Activated T-helper 1 cell treated with anti-CD3 and anti-CD28 coated beads, Interleukin-12 subunit alpha, Interleukin-12 subunit beta, Interleukin-2, Interleukin-4 antibody, amounts not matched to agents 30 ng/mL and 10 ng/mL and 1 ng/mL, durations not matched to agents 14 hours and 24 hours and 36 hours (primary cell): ENCODE results near the gene HGS. TPM values are rescaled to one million over a fixed set of nuclear protein-coding genes. Genes with fewer than 3 reads are reported as not detected.

Experiments used
- DNase-seq: peaks from one replicate; pipeline ENCODE4 v3.0.0; 2021; ENCODE audit warnings: low spot score
- H3K27ac Mint-ChIP-seq: one replicate; pipeline ENCODE4 v1.8.0; 2021; ENCODE audit warnings: mild to moderate bottlenecking, mixed read lengths
- H3K27me3 Mint-ChIP-seq: one replicate; pipeline ENCODE4 v1.8.0; 2022; ENCODE audit warnings: mild to moderate bottlenecking, moderate library complexity, mixed read lengths; ENCODE audit not compliant: insufficient read depth
- H3K36me3 Mint-ChIP-seq: one replicate; pipeline ENCODE4 v1.8.0; 2021; ENCODE audit warnings: low read depth, mixed read lengths
- H3K4me1 Mint-ChIP-seq: one replicate; pipeline ENCODE4 v1.8.0; 2021; ENCODE audit warnings: low read depth, mixed read lengths
- H3K4me3 Mint-ChIP-seq: one replicate; pipeline ENCODE4 v1.8.0; 2021; ENCODE audit warnings: mild to moderate bottlenecking, moderate library complexity, mixed read lengths
- H3K9me3 Mint-ChIP-seq: one replicate; pipeline ENCODE4 v1.8.0; 2021; ENCODE audit warnings: mixed read lengths
- intact Hi-C: fragments of 100-400 bp; cut with micrococcal nuclease; formaldehyde crosslinking; loops from one replicate; pipeline ENCODE4 v1.15.1; 2024
- total RNA-seq: library from RNA; stranded (reverse); gene quantifications from 2 replicates; pipeline ENCODE4 v1.2.3, GENCODE V29; 2022

Gene HGS
- total RNA-seq, 1 donor from 2014 or later, result 144 TPM

DNA sequence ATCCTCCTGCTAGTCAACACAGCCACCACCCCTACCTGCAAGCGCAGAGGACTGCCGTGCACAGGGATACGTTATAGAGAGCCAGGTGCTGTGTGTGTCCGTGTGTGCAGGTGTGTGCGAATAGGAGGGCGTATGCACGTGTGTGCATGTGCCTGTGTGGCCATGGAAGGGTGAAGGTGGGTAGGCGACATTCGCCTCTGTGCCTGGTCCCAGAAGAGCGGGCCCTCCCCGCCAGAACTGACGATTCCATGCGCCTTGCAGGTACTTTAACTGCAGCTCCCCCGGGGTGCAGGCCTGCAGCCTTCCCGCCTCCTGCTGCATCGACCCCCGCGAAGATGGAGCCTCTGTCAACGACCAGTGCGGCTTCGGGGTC is 36.2 kb upstream of the HGS start:
- intact Hi-C loops, result no loop called here

DNA sequence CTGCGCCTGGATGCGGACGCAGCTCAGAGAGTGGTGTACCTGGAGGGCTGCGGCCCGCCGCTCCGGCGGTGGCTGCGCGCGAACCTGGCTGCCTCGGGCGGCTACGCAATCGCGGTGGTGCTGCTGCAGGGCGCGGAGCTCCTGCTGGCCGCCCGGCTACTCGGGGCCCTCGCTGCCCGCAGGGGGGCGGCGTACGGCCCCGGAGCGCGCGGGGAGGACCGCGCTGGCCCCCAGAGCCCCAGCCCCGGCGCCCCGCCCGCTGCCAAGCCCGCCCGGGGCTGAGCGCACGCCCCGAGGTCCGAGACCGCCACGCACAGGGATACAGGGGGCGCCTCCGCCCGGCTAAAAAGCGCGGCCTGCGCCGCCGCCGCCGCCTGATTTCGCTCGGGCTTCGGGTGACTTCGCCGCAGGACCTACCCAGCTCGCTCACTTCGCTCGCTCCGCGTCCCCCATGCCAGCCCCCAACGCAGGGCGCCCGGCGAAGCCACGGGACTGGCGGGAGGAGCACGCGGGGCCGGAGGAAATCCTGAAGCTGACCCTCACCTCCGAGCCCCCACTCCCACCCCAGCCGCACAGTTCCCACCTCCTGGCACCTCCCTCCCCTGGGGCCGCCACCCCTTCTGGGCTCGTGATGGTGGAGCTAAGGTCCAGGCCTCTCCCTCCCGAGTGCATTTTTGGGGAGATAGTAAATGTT is 35.7 kb upstream of the HGS start:
- no peak overlapping the region for H3K4me3 Mint-ChIP-seq
- DNase-seq, result no peak
- peaks cover 23% of the 10 kb centered on the region for H3K27me3 Mint-ChIP-seq
- intact Hi-C loops, result no loop called here
- H3K9me3 Mint-ChIP-seq, result no peaks in the 10 kb centered on the region
- H3K27ac Mint-ChIP-seq, result no peak overlapping the region
- H3K36me3 Mint-ChIP-seq, result no peaks in the 10 kb centered on the region
- peaks cover 2% of the 10 kb centered on the region for H3K4me1 Mint-ChIP-seq

More for the DNA sequence above, 36.2 kb upstream of the HGS start:
- DNase-seq, result no peak
- Mint-ChIP-seq H3K27ac (no peak overlapping the region), H3K4me1 (no peaks in the 10 kb centered on the region), H3K4me3 (no peak overlapping the region), H3K9me3 (no peaks in the 10 kb centered on the region), H3K27me3 (peaks cover 23% of the 10 kb centered on the region), H3K36me3 (no peaks in the 10 kb centered on the region)

DNA sequence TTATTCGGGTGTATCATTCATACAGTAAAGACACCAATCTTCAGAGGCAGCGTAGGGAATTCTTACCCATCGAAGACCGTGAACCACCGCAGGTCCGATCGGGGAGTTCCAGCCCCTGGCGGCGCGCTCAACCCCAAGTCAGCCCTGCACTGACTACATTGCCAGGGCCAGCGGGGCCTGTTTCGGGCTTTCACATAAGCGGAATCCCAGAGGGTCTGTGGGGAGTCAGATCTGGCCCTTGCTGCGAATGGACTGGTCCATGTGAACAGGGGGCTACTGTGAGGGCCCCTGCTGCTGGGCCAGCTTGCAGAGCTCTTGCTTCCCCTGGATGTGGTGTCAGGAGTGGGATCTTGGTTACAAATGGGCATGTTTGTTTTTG is 35.1 kb upstream of the HGS start:
- Mint-ChIP-seq H3K36me3 (no peaks in the 10 kb centered on the region), H3K27me3 (peaks cover 23% of the 10 kb centered on the region), H3K9me3 (no peaks in the 10 kb centered on the region), H3K4me1 (peaks cover 7% of the 10 kb centered on the region), H3K27ac (no peak overlapping the region), H3K4me3 (no peak overlapping the region)
- no peak for DNase-seq
- intact Hi-C loops, result no loop called here

DNA sequence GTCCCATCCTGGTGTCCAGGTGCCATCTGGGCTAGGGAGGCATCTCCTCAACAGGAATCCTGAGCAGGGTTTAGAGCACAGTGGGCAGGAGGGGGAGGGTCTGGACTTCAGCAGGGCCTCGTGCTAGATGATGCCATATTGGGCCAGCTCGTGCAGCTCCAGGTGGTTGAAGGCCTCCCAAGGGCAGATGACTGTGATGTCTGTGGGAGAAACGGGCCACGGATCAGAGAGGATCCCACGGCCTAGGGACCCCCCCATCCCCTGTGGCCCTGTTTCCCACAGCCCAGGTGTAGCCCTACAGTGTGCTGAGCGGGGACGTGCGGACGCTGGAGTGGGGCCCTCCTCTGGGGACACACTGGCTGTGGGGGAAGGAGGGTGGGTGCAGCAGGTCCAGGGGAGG is 32.9 kb upstream of the HGS start:
- Mint-ChIP-seq H3K36me3 (no peaks in the 10 kb centered on the region), H3K27me3 (peaks cover 23% of the 10 kb centered on the region), H3K27ac (no peak overlapping the region), H3K4me3 (no peak overlapping the region), H3K4me1 (peaks cover 13% of the 10 kb centered on the region), H3K9me3 (no peaks in the 10 kb centered on the region)
- intact Hi-C loops, result no loop called here
- DNase-seq, result no peak

DNA sequence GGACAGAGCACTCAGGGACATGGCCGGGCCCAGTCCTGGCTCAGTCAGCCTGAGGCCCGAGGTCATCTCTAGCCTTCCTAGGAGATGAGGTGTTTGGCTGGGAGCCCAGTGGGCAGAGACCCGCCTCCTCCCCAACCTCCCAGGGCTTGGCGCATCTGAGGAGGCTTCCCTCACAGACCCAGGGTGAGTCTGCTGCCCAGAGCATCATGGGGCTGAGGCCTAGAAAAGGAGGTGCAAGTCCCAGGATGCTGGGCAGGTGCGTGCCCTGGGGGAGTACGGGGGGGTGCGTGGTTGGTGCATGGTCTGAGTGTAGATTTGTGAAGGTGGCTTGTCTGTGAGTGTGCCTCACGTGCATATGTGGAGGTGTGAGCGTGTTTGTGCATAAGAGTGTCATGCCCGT is 32.1 kb upstream of the HGS start:
- intact Hi-C loops, result no loop called here
- no peak for DNase-seq
- peaks cover 22% of the 10 kb centered on the region for H3K27me3 Mint-ChIP-seq
- no peaks in the 10 kb centered on the region for H3K36me3 Mint-ChIP-seq
- peaks cover 13% of the 10 kb centered on the region for H3K4me1 Mint-ChIP-seq
- no peaks in the 10 kb centered on the region for H3K9me3 Mint-ChIP-seq
- peak overlapping the region; percentile 5 for H3K4me3 Mint-ChIP-seq
- H3K27ac Mint-ChIP-seq, result no peak overlapping the region

DNA sequence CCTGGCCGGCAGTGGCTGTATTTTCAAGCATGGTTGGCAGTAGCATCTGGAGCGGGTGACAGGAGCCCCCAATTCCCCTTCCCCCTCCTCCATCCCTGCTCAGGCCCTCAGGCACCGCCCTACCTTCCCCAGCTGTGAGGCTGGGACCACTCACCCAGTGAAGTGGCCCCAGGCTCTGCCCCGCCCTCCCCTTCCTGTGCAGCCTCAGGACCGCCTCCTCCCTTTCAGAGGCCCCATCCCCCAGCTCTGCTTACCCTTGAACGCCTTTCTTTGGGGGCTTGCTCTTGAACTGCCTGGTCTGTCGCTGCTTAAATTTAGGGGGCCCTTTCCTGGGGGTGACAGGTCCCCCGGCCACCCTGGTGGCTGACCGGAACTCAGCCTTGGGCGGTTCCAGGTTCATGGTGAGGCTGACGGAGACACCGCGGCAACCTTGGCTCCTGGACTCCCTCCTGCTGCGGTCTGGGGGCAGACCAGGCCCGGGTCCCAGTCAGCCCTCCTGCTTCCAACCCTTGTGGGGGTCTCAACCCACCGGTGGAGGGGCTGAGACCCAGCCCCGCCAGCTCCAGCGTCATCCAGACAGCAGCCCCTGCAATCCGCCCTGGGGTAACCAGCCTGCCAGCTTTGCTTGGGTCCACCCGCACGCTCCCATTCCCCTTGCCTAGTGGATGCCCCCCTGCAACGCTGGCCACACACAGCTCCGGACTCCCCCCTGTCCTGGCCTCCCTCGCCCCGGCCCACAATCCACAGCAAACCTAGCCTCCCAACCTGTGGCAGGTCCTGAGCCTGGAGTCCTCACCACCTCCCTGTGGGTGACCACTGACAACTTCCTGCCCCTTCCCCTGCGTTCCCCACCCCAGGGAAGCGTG is 30.7 kb upstream of the HGS start:
- Mint-ChIP-seq H3K36me3 (no peaks in the 10 kb centered on the region), H3K4me1 (peaks cover 20% of the 10 kb centered on the region), H3K27me3 (peaks cover 11% of the 10 kb centered on the region), H3K27ac (peak overlapping the region; percentile 68), H3K9me3 (no peaks in the 10 kb centered on the region), H3K4me3 (peak overlapping the region; percentile 81)
- no peak for DNase-seq
- intact Hi-C loops, result no loop called here

DNA sequence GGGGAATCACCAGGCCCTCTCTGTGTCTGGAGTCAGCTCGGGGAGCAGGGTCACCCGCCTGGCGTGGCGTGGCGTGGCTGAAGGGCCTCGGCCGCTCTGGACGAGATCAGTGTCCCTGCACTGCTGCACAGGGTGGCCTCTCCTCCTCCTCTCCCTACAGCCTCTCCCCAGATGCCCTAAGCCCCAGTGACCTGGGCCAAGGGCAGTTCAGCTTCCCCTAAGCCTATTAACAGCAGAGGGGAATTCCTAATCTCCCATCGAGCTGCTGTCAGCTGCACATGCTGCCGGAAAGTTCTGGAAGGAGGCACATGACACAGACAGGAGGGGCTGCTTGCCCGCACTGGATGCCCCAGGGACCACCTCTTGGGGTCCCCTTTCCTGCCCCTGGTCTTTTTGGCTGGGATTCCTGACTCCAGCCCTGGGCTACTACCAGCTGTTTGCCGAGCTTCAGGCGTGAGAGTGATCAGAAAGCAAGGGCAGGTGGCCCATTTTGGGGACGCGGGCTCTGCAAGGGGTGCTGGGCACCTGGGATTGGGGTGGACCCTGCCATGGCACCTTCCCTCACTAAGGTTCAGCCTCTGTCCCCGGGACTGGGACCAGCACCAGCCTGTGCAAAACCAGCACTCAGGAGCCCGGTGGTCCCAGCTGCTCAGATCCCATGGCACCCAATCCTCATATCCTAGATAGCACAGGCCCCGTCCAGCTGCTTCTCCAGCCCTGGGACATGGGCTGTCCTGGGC is 28.3 kb upstream of the HGS start:
- H3K27me3 Mint-ChIP-seq, result no peaks in the 10 kb centered on the region
- no peak overlapping the region for H3K27ac Mint-ChIP-seq
- H3K36me3 Mint-ChIP-seq, result no peaks in the 10 kb centered on the region
- no peaks in the 10 kb centered on the region for H3K9me3 Mint-ChIP-seq
- intact Hi-C loops, result no loop called here
- H3K4me3 Mint-ChIP-seq, result no peak overlapping the region
- DNase-seq, result no peak
- H3K4me1 Mint-ChIP-seq, result peaks cover 20% of the 10 kb centered on the region

DNA sequence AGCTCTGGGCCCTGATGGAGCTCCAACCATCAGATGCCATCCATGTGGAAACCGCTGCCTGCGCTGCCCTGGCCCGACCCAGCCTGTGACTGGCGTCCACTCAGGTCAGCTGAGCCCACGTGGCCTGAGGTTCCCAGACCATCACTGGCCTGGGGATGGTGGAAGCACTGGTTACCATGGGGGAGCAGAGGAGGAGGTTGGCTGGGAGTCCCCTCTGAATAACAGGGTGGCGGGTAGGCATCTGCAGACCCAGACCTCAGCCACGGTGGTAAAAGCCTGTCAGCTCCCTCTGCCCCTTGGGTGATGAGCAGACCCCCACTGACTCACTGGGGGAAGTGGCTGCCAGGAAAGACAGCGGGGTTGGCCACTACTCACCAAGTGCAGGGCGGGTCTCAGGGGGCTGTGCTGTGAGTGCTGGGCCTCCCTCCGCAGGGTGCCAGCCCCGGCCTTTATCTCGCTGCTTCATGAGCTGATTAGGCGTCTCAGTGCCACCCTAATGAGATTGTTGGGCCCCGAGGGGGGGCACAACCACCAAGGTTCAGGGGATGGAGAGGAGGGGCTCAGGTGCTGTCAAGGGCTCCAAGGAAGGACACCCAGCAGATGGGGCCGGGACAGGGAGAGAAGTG is 27.6 kb upstream of the HGS start, which contains the start of gene PDE6G:
Gene PDE6G, minus strand, starts transcription at position 425 of the 626 bp plus-strand sequence. CDS start 3,237 bp downstream, outside the sequence.
- no peaks in the 10 kb centered on the region for H3K36me3 Mint-ChIP-seq
- no peaks in the 10 kb centered on the region for H3K27me3 Mint-ChIP-seq
- peaks cover 20% of the 10 kb centered on the region for H3K4me1 Mint-ChIP-seq
- no peak within 1 kb of the TSS for H3K4me3 Mint-ChIP-seq
- no peaks in the 10 kb centered on the region for H3K9me3 Mint-ChIP-seq
- no peak for DNase-seq
- intact Hi-C loops, result no loop called here
- H3K27ac Mint-ChIP-seq, result no peak within 1 kb of the TSS

DNA sequence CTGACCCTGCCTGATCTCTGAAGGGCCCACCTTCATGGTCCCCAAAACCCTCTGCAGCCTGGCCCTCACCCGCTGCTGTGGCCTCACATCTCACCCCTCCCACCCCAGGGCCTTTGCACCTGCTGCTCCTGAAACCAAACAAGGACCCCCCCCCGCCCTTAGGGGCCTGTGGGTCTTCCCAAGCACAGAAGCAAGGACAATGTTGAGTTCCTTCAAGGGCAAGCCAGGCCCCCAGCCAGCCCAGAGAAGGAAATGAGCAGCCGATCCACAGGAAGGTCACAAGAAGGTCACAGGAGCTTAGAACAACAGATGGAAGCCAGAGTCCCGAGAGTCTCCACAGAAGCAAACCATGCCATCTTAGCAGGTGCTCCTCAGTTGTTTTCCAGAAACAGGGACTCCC is 27.0 kb upstream of the HGS start:
- H3K27ac Mint-ChIP-seq, result no peak overlapping the region
- no peak overlapping the region for H3K4me3 Mint-ChIP-seq
- H3K9me3 Mint-ChIP-seq, result no peaks in the 10 kb centered on the region
- no peaks in the 10 kb centered on the region for H3K27me3 Mint-ChIP-seq
- H3K4me1 Mint-ChIP-seq, result peaks cover 20% of the 10 kb centered on the region
- no peak for DNase-seq
- intact Hi-C loops, result no loop called here
- H3K36me3 Mint-ChIP-seq, result no peaks in the 10 kb centered on the region

DNA sequence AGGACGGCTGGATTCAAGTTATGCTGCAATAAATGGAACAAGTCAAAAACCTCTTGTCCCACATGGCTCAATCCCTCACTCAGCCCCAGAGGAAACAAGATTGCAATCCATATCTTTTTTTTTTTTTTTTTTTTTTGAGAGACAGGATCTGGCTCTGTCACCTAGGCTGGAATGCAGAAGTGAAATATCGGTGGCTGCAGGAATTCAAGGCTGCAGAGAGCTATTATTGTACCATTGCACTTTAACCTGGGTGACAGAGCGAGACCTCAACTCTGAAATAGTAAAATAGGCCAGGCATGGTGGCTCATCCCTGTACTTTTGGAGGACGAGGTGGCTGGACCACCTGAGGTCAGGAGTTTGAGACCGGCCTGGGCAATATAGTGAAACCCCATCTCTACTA is 24.8 kb upstream of the HGS start:
- Mint-ChIP-seq H3K27me3 (no peaks in the 10 kb centered on the region), H3K4me3 (no peak overlapping the region), H3K36me3 (peaks cover 1% of the 10 kb centered on the region), H3K4me1 (peaks cover 16% of the 10 kb centered on the region), H3K27ac (no peak overlapping the region), H3K9me3 (no peaks in the 10 kb centered on the region)
- DNase-seq, result no peak
- intact Hi-C loops, result no loop called here

DNA sequence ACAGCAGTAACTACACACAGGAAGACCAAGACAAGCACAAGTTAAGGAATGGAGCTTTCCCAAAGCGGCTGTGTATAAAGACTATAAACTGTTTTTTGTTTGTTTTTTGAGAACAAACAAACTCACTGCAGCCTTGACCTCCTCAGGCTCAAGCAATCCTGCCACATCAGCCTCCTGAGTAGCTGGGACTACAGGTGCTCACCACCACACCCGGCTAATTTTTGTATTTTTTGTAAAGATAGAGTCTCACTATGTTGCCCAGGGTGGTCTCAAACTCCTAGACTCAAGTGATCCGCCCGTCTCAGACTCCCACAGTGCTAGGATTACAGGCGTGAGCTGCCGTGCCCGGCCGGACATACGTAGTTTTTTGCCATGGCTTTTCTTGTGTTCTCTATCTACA is 23.4 kb upstream of the HGS start:
- DNase-seq, result no peak
- H3K27ac Mint-ChIP-seq, result no peak overlapping the region
- no peak overlapping the region for H3K4me3 Mint-ChIP-seq
- intact Hi-C loops, result no loop called here
- H3K27me3 Mint-ChIP-seq, result no peaks in the 10 kb centered on the region
- H3K9me3 Mint-ChIP-seq, result no peaks in the 10 kb centered on the region
- H3K4me1 Mint-ChIP-seq, result peaks cover 21% of the 10 kb centered on the region
- H3K36me3 Mint-ChIP-seq, result peaks cover 6% of the 10 kb centered on the region

DNA sequence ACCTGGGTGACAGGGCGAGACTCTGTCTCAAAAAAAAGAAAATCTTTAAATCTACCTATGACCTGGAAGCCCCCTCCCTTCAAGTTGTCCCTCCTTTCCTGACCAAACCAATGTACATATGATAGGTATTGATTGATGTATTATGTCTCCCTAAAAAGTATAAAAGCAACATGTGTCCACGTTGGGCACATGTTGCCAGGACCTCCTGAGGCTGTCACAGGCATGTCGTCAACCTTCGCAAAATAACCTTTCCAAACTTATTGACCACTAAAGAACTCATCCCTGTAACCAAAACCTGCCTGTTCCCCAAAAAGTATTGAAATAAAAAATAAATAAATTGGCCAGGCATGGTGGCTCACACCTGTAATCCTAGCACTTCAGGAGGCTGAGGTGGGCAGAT is 21.8 kb upstream of the HGS start:
- intact Hi-C loops, result no loop called here
- Mint-ChIP-seq H3K27me3 (no peaks in the 10 kb centered on the region), H3K9me3 (no peaks in the 10 kb centered on the region), H3K36me3 (peaks cover 15% of the 10 kb centered on the region), H3K4me1 (peaks cover 25% of the 10 kb centered on the region), H3K4me3 (no peak overlapping the region), H3K27ac (no peak overlapping the region)
- DNase-seq, result no peak
